ENCODE results near the gene KLF11.
"Not testable (repeated sequence)": the region's sequence is repeated elsewhere in the genome, so short reads cannot be mapped to it uniquely, and the experiment has no call there.

GRCh38 chr2:10010861-10011605 lies 32.3 kb upstream of the KLF11 start:
- not testable (repeated sequence) for TF ChIP-seq CTCF, POLR2A (IDR thresholded peaks at IDR 0.05)

Data from body of pancreas (tissue), 4 donors.